HepG2 (cell line): Measurements from ENCODE around the gene COPS3. TPM values are rescaled to one million over a fixed set of nuclear protein-coding genes. Genes with fewer than 3 reads are reported as not detected.

ENCODE experiments used
- ATF7 ChIP-seq, 2 experiments: fragments of 450-650 bp in 1 of 2; sonication (generic) in 1 of 2; formaldehyde crosslinking in 1 of 2; IDR thresholded peaks; 2 replicates each; pipeline versions ENCODE4 v1.4.0 to v1.6.1; 2016 to 2020; ENCODE audit warnings: antibody characterized with exemption in 1 of 2, mild to moderate bottlenecking in 1 of 2, missing genetic modification reagents in 1 of 2
- CBX5 ChIP-seq: sonication (generic); formaldehyde crosslinking; IDR thresholded peaks from 2 replicates; pipeline ENCODE4 v1.4.0; 2020; ENCODE audit warnings: missing genetic modification reagents, borderline replicate concordance
- E2F2 ChIP-seq: sonication (generic); formaldehyde crosslinking; IDR thresholded peaks from 2 replicates; pipeline ENCODE4 v1.4.0; 2020; ENCODE audit warnings: missing genetic modification reagents, borderline replicate concordance
- NCOR1 ChIP-seq: fragments of 200-600 bp; sonication (generic); IDR thresholded peaks from 2 replicates; pipeline ENCODE4 v1.7.0; 2017; ENCODE audit warnings: antibody characterized with exemption, low read length, borderline replicate concordance
- NFYB ChIP-seq: sonication (generic); formaldehyde crosslinking; IDR thresholded peaks from 2 replicates; pipeline ENCODE4 v1.4.0; 2020; ENCODE audit warnings: missing genetic modification reagents
- PRDM4 ChIP-seq: sonication (generic); formaldehyde crosslinking; IDR thresholded peaks from 2 replicates; pipeline ENCODE4 v1.9.0; 2021; ENCODE audit warnings: missing genetic modification reagents, borderline replicate concordance
- RXRA ChIP-seq: sonication (generic); formaldehyde crosslinking; IDR thresholded peaks from 2 replicates; pipeline ENCODE4 v1.5.1; 2020; ENCODE audit warnings: missing genetic modification reagents
- TFE3 ChIP-seq: IDR thresholded peaks from 2 replicates; pipeline ENCODE4 v1.6.1; 2016
- U2AF1 ChIP-seq: fragments of 200-400 bp; formaldehyde crosslinking; optimal IDR thresholded peaks from 2 replicates; pipeline ENCODE3; 2017; ENCODE audit warnings: mild to moderate bottlenecking, low read depth, low read length
- ZNF317 ChIP-seq: sonication (generic); formaldehyde crosslinking; IDR thresholded peaks from 2 replicates; pipeline ENCODE4 v1.5.0; 2020; ENCODE audit warnings: mild to moderate bottlenecking, missing genetic modification reagents
- ZNF512B ChIP-seq: sonication (generic); formaldehyde crosslinking; IDR thresholded peaks from 2 replicates; pipeline ENCODE4 v1.5.1; 2020; ENCODE audit warnings: missing genetic modification reagents, mild to moderate bottlenecking, borderline replicate concordance
- ZNF564 ChIP-seq: sonication (generic); formaldehyde crosslinking; IDR thresholded peaks from 2 replicates; pipeline ENCODE4 v1.8.1; 2023; ENCODE audit warnings: mild to moderate bottlenecking, missing genetic modification reagents
- ZNF609 ChIP-seq: sonication (generic); formaldehyde crosslinking; IDR thresholded peaks from 2 replicates; pipeline ENCODE4 v1.4.0; 2020; ENCODE audit warnings: mild to moderate bottlenecking, missing genetic modification reagents, borderline replicate concordance
- ZNF672 ChIP-seq: sonication (generic); formaldehyde crosslinking; IDR thresholded peaks from 2 replicates; pipeline ENCODE4 v1.8.1; 2022; ENCODE audit warnings: missing genetic modification reagents
- polyA plus RNA-seq, 8 experiments: library from polyadenylated mRNA; depleted of rRNA in 3 of 8; stranded (reverse) in 7 of 8; unstranded in 1 of 8; fragments of >200 nt; fragmentation: Illumina TruSeq in 4 of 8; extraction: Trizol in 4 of 8; gene quantifications; 2 replicates each; pipeline versions ENCODE4 v1.2.1 to v1.2.3, GENCODE V29; 2011 to 2016; ENCODE audit warnings: low read depth in 4 of 8, missing spikeins in 1 of 8, mixed read lengths in 1 of 8; ENCODE audit not compliant: insufficient read depth in 1 of 8
- total RNA-seq, 5 experiments: library from RNA; depleted of rRNA; stranded (reverse); fragments of >200 nt; fragmentation: Illumina TruSeq; extraction: Trizol; gene quantifications; 2 replicates each; pipeline ENCODE4 v1.2.3, GENCODE V29; 2016; ENCODE audit warnings: low read depth in 1 of 5

The COPS3 gene
- total and polyA plus RNA-seq, 2 of the 13 experiments (the other 11 are each of a cell fraction or from before 2014, with no cell fraction given): 46.3 to 103 TPM

GRCh38 chr17:17206124-17206912, 74.7 kb downstream of the COPS3 start, which contains the start of gene PLD6 (continued):
- TF ChIP-seq CBX5 (CRISPR knock-in tag) (no peak; the same call in 1 of the 2 replicates), ZNF512B (CRISPR knock-in tag) (no peak), TFE3 (CRISPR knock-in tag) (peak; percentile 89), NFYB (CRISPR knock-in tag) (no peak), NCOR1 (peak; percentile 57; the same call in 1 of the 2 replicates), ZNF317 (CRISPR knock-in tag) (peak; percentile 59; the same call in 1 of the 2 replicates), ZNF609 (CRISPR knock-in tag) (peak; percentile 74), PRDM4 (CRISPR knock-in tag) (no peak), ATF7 (IDR thresholded peaks at IDR 0.05) (no peak), ATF7 (CRISPR knock-in tag; IDR thresholded peaks at IDR 0.05) (peak; percentile 54; the same call in 1 of the 2 replicates), RXRA (CRISPR knock-in tag) (peak; percentile 74; the same call in 1 of the 2 replicates), ZNF672 (CRISPR knock-in tag) (0 out of 2 replicates have a peak, but pooled peaks have one; percentile 86), ZNF564 (CRISPR knock-in tag) (peak; percentile 94; the same call in 1 of the 2 replicates), E2F2 (peak; percentile 44; the same call in 1 of the 2 replicates), U2AF1 (no peak)
